ENCODE results near the gene CDK4.

Gene CDK4

GRCh38 chr12:57761391-57761998 is 9.4 kb upstream of the CDK4 start:
- H3K27ac ChIP-seq, result no peak overlapping the region
- TF ChIP-seq CTCF (IDR thresholded peaks at IDR 0.05) (no peak), ZFX (IDR thresholded peaks at IDR 0.05; ENCODE audit: borderline replicate concordance) (no peak)

GRCh38 chr12:57760347-57760982 is 8.4 kb upstream of the CDK4 start:
- no peak for TF ChIP-seq CTCF (IDR thresholded peaks at IDR 0.05)
- TF ChIP-seq ZFX (IDR thresholded peaks at IDR 0.05; ENCODE audit: borderline replicate concordance), result no peak
- H3K27ac ChIP-seq, result no peak overlapping the region

- peak; percentile 94 for TF ChIP-seq CTCF (IDR thresholded peaks at IDR 0.05)
- no peak for TF ChIP-seq ZFX (IDR thresholded peaks at IDR 0.05; ENCODE audit: borderline replicate concordance)
- no peak overlapping the region for H3K27ac ChIP-seq
Measured at GRCh38 chr12:57759360-57759980, 7.4 kb upstream of the CDK4 start.

- peak overlapping the region; percentile 14; the same call in 1 of the 2 replicates for H3K27ac ChIP-seq
- TF ChIP-seq CTCF (IDR thresholded peaks at IDR 0.05) (no peak), ZFX (IDR thresholded peaks at IDR 0.05; ENCODE audit: borderline replicate concordance) (no peak)
Measured at GRCh38 chr12:57758552-57759359, 6.6 kb upstream of the CDK4 start.

GRCh38 chr12:57757771-57758170 is 5.7 kb upstream of the CDK4 start:
- H3K27ac ChIP-seq, result peak overlapping the region; percentile 14; the same call in 1 of the 2 replicates
- no peak for TF ChIP-seq ZFX (IDR thresholded peaks at IDR 0.05; ENCODE audit: borderline replicate concordance)
- TF ChIP-seq CTCF (IDR thresholded peaks at IDR 0.05), result no peak

- peak overlapping the region; percentile 91 for H3K27ac ChIP-seq
- TF ChIP-seq ZFX (IDR thresholded peaks at IDR 0.05; ENCODE audit: borderline replicate concordance) (no peak), CTCF (IDR thresholded peaks at IDR 0.05) (peak; percentile 93)
Measured at GRCh38 chr12:57756406-57757341, 4.6 kb upstream of the CDK4 start.
